ENCODE measurements around the gene PARVA. TPM values are rescaled to one million over a fixed set of nuclear protein-coding genes. Genes with fewer than 3 reads are reported as not detected.

Gene PARVA
- total RNA-seq, 1 donor from 2014 or later: 75.4 TPM

- Histone ChIP-seq H3K27me3 (ENCODE audit: low read depth) (no peaks in the 10 kb centered on the region), H3K4me1 (peaks cover 59% of the 10 kb centered on the region), H3K9me3 (replicated peaks) (no peaks in the 10 kb centered on the region), H3K4me3 (no peak overlapping the region), H3K27ac (replicated peaks) (no peak overlapping the region), H3K36me3 (no peaks in the 10 kb centered on the region)
- intact Hi-C loops (cut with micrococcal nuclease): no loop called here
- DNase-seq: no peak
- TF ChIP-seq, protein P1, sequence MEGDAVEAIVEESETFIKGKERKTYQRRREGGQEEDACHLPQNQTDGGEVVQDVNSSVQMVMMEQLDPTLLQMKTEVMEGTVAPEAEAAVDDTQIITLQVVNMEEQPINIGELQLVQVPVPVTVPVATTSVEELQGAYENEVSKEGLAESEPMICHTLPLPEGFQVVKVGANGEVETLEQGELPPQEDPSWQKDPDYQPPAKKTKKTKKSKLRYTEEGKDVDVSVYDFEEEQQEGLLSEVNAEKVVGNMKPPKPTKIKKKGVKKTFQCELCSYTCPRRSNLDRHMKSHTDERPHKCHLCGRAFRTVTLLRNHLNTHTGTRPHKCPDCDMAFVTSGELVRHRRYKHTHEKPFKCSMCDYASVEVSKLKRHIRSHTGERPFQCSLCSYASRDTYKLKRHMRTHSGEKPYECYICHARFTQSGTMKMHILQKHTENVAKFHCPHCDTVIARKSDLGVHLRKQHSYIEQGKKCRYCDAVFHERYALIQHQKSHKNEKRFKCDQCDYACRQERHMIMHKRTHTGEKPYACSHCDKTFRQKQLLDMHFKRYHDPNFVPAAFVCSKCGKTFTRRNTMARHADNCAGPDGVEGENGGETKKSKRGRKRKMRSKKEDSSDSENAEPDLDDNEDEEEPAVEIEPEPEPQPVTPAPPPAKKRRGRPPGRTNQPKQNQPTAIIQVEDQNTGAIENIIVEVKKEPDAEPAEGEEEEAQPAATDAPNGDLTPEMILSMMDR (IDR thresholded peaks at IDR 0.05; ENCODE audit: borderline replicate concordance): no peak
Measured at GRCh38 chr11:12394601-12395000, 17.2 kb downstream of the PARVA start.

GRCh38 chr11:12395333-12395732, 18.0 kb downstream of the PARVA start:
- Histone ChIP-seq H3K27ac (replicated peaks) (no peak overlapping the region), H3K9me3 (replicated peaks) (no peaks in the 10 kb centered on the region), H3K4me3 (no peak overlapping the region), H3K36me3 (no peaks in the 10 kb centered on the region), H3K27me3 (ENCODE audit: low read depth) (no peaks in the 10 kb centered on the region), H3K4me1 (peaks cover 56% of the 10 kb centered on the region)
- TF ChIP-seq, protein P1 (IDR thresholded peaks at IDR 0.05; ENCODE audit: borderline replicate concordance): no peak
- intact Hi-C loops (cut with micrococcal nuclease): no loop called here
- DNase-seq: no peak

DNA sequence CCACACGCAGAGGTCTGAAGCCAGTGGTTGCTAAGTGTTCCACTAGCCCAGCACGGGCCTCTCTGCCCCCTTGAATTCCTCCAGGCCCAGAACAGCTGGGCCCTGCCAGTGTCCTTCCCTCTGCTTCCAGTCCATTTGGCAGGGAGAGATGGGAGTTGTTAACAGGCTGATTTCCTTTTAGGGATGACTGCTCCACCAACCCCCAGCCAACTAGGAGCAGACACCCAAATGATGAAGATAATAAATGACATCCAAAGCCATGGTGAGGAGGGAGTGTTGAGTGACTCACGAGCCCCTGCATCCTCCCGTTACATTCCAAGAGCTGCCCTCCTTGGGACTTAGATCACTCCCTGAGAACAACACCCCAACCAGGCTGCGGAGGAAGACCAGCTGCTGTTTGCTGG, 20.6 kb downstream of the PARVA start:
- peak; percentile 65 for DNase-seq
- Histone ChIP-seq H3K4me3 (peak overlapping the region; percentile 6), H3K9me3 (replicated peaks) (no peaks in the 10 kb centered on the region), H3K27ac (replicated peaks) (peak overlapping the region; percentile 82), H3K27me3 (ENCODE audit: low read depth) (no peaks in the 10 kb centered on the region), H3K36me3 (no peaks in the 10 kb centered on the region), H3K4me1 (peaks cover 65% of the 10 kb centered on the region)
- TF ChIP-seq, protein P1 (IDR thresholded peaks at IDR 0.05; ENCODE audit: borderline replicate concordance): no peak
- intact Hi-C loops (cut with micrococcal nuclease): no loop called here

DNA sequence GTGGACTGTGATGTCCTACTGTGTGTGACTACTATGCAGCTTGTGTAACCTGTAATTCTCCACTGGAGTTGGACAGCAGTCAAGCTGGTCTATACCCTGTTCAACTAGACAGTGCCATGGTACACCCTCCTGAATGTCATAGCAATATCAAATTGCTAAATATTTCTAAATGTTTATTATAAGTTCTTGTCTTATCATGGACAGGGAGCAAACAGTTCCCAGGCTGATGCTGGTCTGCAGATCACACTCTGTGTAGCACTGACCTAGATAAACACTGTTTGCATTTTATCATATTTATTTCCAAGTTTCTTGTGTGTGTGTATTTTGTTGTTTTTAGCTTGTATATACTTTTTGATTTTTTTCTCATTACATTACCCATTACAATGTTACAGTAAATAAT, 22.0 kb downstream of the PARVA start:
- peak overlapping the region; percentile 82 for H3K27ac ChIP-seq (replicated peaks)
- H3K4me1 ChIP-seq: peaks cover 79% of the 10 kb centered on the region
- no peak overlapping the region for H3K4me3 ChIP-seq
- TF ChIP-seq, protein P1 (IDR thresholded peaks at IDR 0.05; ENCODE audit: borderline replicate concordance): no peak
- H3K27me3 ChIP-seq (ENCODE audit: low read depth): no peaks in the 10 kb centered on the region
- H3K36me3 ChIP-seq: no peaks in the 10 kb centered on the region
- no peak for DNase-seq
- intact Hi-C loops (cut with micrococcal nuclease): no loop called here
- H3K9me3 ChIP-seq (replicated peaks): no peaks in the 10 kb centered on the region

GRCh38 chr11:12402025-12402424, 24.7 kb downstream of the PARVA start:
- DNase-seq: no peak
- Histone ChIP-seq H3K36me3 (no peaks in the 10 kb centered on the region), H3K4me1 (peaks cover 79% of the 10 kb centered on the region), H3K27ac (replicated peaks) (peak overlapping the region; percentile 82), H3K9me3 (replicated peaks) (no peaks in the 10 kb centered on the region), H3K27me3 (ENCODE audit: low read depth) (no peaks in the 10 kb centered on the region), H3K4me3 (no peak overlapping the region)
- intact Hi-C loops (cut with micrococcal nuclease): no loop called here
- TF ChIP-seq, protein P1 (IDR thresholded peaks at IDR 0.05; ENCODE audit: borderline replicate concordance): no peak
